Right lobe of liver (tissue), 6 donors: Measurements from ENCODE around the gene ZDHHC9. TPM values are rescaled to one million over a fixed set of nuclear protein-coding genes. Genes with fewer than 3 reads are reported as not detected.
A peak's percentile ranks its signal among the peaks of the same experiment; 100 is the strongest.

Experiments used
- ATAC-seq, 4 donors: fragments of 200-7000 bp; cut with Tn5 transposase; one replicate each; pipeline ENCODE4 v1.9.1; 2020; ENCODE audit warnings: mild to moderate bottlenecking in 4 of 4, moderate library complexity in 4 of 4
- DNase-seq, 3 donors: peaks; one replicate each; pipeline ENCODE4 v3.0.0-alpha.2; 2020
- H3K27ac ChIP-seq, 3 donors: fragments of 200-600 bp; one replicate each; pipeline ENCODE4 v1.8.0; 2022
- H3K27me3 ChIP-seq, 2 donors: fragments of 200-600 bp; one replicate each; pipeline ENCODE4 v1.8.0; 2022
- H3K36me3 ChIP-seq, 4 donors: fragments of 200-600 bp; sonication (generic) in 1 of 4; one replicate each; pipeline versions ENCODE4 v1.5.1 to v1.8.0; 2017 to 2022; ENCODE audit warnings: control low read depth in 1 of 4
- H3K4me1 ChIP-seq, 4 donors: fragments of 200-600 bp; sonication (generic) in 1 of 4; one replicate each; pipeline versions ENCODE4 v1.5.1 to v1.8.0; 2017 to 2022; ENCODE audit warnings: control low read depth in 1 of 4
- H3K4me3 ChIP-seq, 3 donors: fragments of 200-600 bp; one replicate each; pipeline ENCODE4 v1.8.0; 2022
- H3K9me3 ChIP-seq, 4 donors: fragments of 200-600 bp; sonication (generic) in 1 of 4; one replicate each; pipeline versions ENCODE4 v1.5.1 to v1.8.0; 2017 to 2022; ENCODE audit warnings: control low read depth in 1 of 4
- CTCF ChIP-seq, 4 donors: fragments of 200-600 bp in 3 of 4; fragments of 450-650 bp in 1 of 4; IDR thresholded peaks; one replicate each; pipeline versions ENCODE4 v1.5.1 to v1.8.0; 2016 to 2022; ENCODE audit warnings: antibody characterized with exemption in 4 of 4, mild to moderate bottlenecking in 2 of 4
- POLR2A ChIP-seq: fragments of 450-650 bp; IDR thresholded peaks from one replicate; pipeline ENCODE4 v1.6.1; 2017; ENCODE audit warnings: antibody characterized with exemption, mild to moderate bottlenecking
- WGBS: methylation state at CpG from one replicate; pipeline ENCODE4 v1.1.6; 2018; ENCODE audit warnings: low coverage, low lambda C conversion rate; ENCODE audit not compliant: insufficient coverage; ENCODE audit errors: missing lambda C conversion rate; 5-methylcytosine and 5-hydroxymethylcytosine counted together
- intact Hi-C, 2 donors: fragments of 100-400 bp; cut with DNase I; formaldehyde crosslinking; loops; one replicate each; pipeline versions ENCODE4 v1.11.2 to v1.14.1; 2022
- total RNA-seq, 6 experiments: library from RNA; depleted of rRNA in 2 of 6; stranded (reverse); fragments of >200 nt in 2 of 6; fragmentation: NEBNext Ultra II Directional in 3 of 6; extraction: Animal tissue kit (Norgen Biotek cat#: 25700) in 3 of 6; gene quantifications; one replicate each; pipeline versions ENCODE4 v1.1.0 to v1.2.4, GENCODE V29; 2016 to 2023
- donor health status: DM: no; HTN: yes; CAD: no.
- donor health status: DM: no; HTN: no; CAD: no.
- donor health status: DM: no; HTN: no; CAD: no.
- donor health status: DM: no; HTN: yes; CAD: no.
- donor health status: DM: no; HTN: yes; CAD: no.

ZDHHC9 gene
- total RNA-seq, 6 experiments from 2014 or later, result 30.8 to 41.8 (median 33.6) TPM

GRCh38 chrX:129771266-129771995 lies 72.3 kb downstream of the ZDHHC9 start:
- ATAC-seq (no peak), DNase-seq (peak in 1 of 3 donors; percentile 6)
- H3K4me3 ChIP-seq, result no peak overlapping the region
- H3K4me1 ChIP-seq, result no peaks in the 10 kb centered on the region
- intact Hi-C loops, result no loop called here
- no peak overlapping the region for H3K27ac ChIP-seq
- TF ChIP-seq CTCF (IDR thresholded peaks at IDR 0.05) (no peak), POLR2A (no peak)
- 68% methylated on average over 12 of the region's 14 CpGs for WGBS
- H3K27me3 ChIP-seq, result no peaks in the 10 kb centered on the region
- no peaks in the 10 kb centered on the region for H3K9me3 ChIP-seq
- H3K36me3 ChIP-seq, result no peaks in the 10 kb centered on the region

- ATAC-seq, result peak in 2 of 4 donors; percentile 28 to 38
- H3K27me3 ChIP-seq, result no peaks in the 10 kb centered on the region
- no peaks in the 10 kb centered on the region for H3K4me1 ChIP-seq
- TF ChIP-seq CTCF (IDR thresholded peaks at IDR 0.05), result no peak
- H3K36me3 ChIP-seq, result no peaks in the 10 kb centered on the region
- H3K27ac ChIP-seq, result no peak overlapping the region
- peak in 1 of 3 donors; percentile 24 for DNase-seq
- H3K4me3 ChIP-seq, result no peak overlapping the region
- 52% methylated on average over 7 of the region's 9 CpGs for WGBS
- H3K9me3 ChIP-seq, result no peaks in the 10 kb centered on the region
- intact Hi-C loops, result no loop called here
These were observed 74.1 kb downstream of the ZDHHC9 start for GRCh38 chrX:129769467-129770154.

GRCh38 chrX:129768586-129769466 lies 74.9 kb downstream of the ZDHHC9 start:
- Histone ChIP-seq H3K9me3 (no peaks in the 10 kb centered on the region), H3K4me3 (no peak overlapping the region), H3K27ac (no peak overlapping the region), H3K4me1 (no peaks in the 10 kb centered on the region), H3K36me3 (no peaks in the 10 kb centered on the region), H3K27me3 (no peaks in the 10 kb centered on the region)
- WGBS, result 53% methylated on average over 4 of the region's 8 CpGs
- intact Hi-C loops, result no loop called here
- TF ChIP-seq CTCF (IDR thresholded peaks at IDR 0.05) (no peak), POLR2A (no peak)
- DNase-seq (peak in 1 of 3 donors; percentile 20), ATAC-seq (peak in 1 of 4 donors; percentile 17)

GRCh38 chrX:129768186-129768585 lies 75.5 kb downstream of the ZDHHC9 start:
- no peak overlapping the region for H3K27ac ChIP-seq
- DNase-seq (peak in 1 of 3 donors; percentile 39), ATAC-seq (no peak)
- no peak overlapping the region for H3K4me3 ChIP-seq
- H3K36me3 ChIP-seq, result no peaks in the 10 kb centered on the region
- H3K4me1 ChIP-seq, result no peaks in the 10 kb centered on the region
- no peaks in the 10 kb centered on the region for H3K9me3 ChIP-seq
- WGBS, result no CpG with 5 or more reads among the region's 8 CpGs
- no peaks in the 10 kb centered on the region for H3K27me3 ChIP-seq
- intact Hi-C loops, result no loop called here
- TF ChIP-seq CTCF (IDR thresholded peaks at IDR 0.05) (no peak), POLR2A (no peak)
